Stimulated activated CD8-positive, alpha-beta memory T cell treated with anti-CD3 and anti-CD28 coated beads, Interleukin-4, amount 100 ng/mL, for 24 hours (primary cell): ENCODE results near the gene AOC3.
"Not testable (repeated sequence)": the region's sequence is repeated elsewhere in the genome, so short reads cannot be mapped to it uniquely, and the experiment has no call there.

Experiments used
- DNase-seq: peaks from one replicate; pipeline ENCODE4 v3.0.0-alpha.2; 2020; ENCODE audit warnings: low read depth

AOC3 gene

GRCh38 chr17:42844761-42845555, 6.0 kb upstream of the AOC3 start:
- DNase-seq, result no peak

- no peak for DNase-seq
Measured at GRCh38 chr17:42845556-42845917, 5.5 kb upstream of the AOC3 start.

- DNase-seq, result no peak
Measured at GRCh38 chr17:42845918-42846593, 4.9 kb upstream of the AOC3 start.

GRCh38 chr17:42846594-42847280, 4.3 kb upstream of the AOC3 start:
- DNase-seq, result no peak

GRCh38 chr17:42848093-42848492, 2.9 kb upstream of the AOC3 start:
- no peak for DNase-seq

GRCh38 chr17:42849031-42849430, 2.0 kb upstream of the AOC3 start:
- DNase-seq, result no peak

- DNase-seq, result no peak
Measured at GRCh38 chr17:42849451-42850181, 1.4 kb upstream of the AOC3 start.

- not testable (repeated sequence) for DNase-seq
Measured at GRCh38 chr17:42851371-42852240, 607 bp downstream of the AOC3 start.

- DNase-seq, result no peak
Measured at GRCh38 chr17:42852351-42852750, 1.4 kb downstream of the AOC3 start.

GRCh38 chr17:42853004-42853403, 2.0 kb downstream of the AOC3 start:
- DNase-seq, result no peak

GRCh38 chr17:42853597-42853967, 2.6 kb downstream of the AOC3 start:
- DNase-seq, result no peak

GRCh38 chr17:42853968-42854790, 3.2 kb downstream of the AOC3 start:
- no peak for DNase-seq

GRCh38 chr17:42855048-42855596, 4.1 kb downstream of the AOC3 start:
- no peak for DNase-seq

- not testable (repeated sequence) for DNase-seq
Measured at GRCh38 chr17:42856093-42856492, 5.1 kb downstream of the AOC3 start.

- not testable (repeated sequence) for DNase-seq
Measured at GRCh38 chr17:42856516-42856915, 5.5 kb downstream of the AOC3 start.

GRCh38 chr17:42857389-42857788, 6.4 kb downstream of the AOC3 start:
- DNase-seq, result no peak

GRCh38 chr17:42865638-42866094, 14.7 kb downstream of the AOC3 start:
- DNase-seq, result no peak

- no peak for DNase-seq
Measured at GRCh38 chr17:42866216-42866615, 15.2 kb downstream of the AOC3 start.

GRCh38 chr17:42866631-42867575, 15.9 kb downstream of the AOC3 start:
- no peak for DNase-seq
